ENCODE measurements around the gene CISD1.
"Not testable (repeated sequence)": the region's sequence is repeated elsewhere in the genome, so short reads cannot be mapped to it uniquely, and the experiment has no call there.

Gene CISD1

DNA sequence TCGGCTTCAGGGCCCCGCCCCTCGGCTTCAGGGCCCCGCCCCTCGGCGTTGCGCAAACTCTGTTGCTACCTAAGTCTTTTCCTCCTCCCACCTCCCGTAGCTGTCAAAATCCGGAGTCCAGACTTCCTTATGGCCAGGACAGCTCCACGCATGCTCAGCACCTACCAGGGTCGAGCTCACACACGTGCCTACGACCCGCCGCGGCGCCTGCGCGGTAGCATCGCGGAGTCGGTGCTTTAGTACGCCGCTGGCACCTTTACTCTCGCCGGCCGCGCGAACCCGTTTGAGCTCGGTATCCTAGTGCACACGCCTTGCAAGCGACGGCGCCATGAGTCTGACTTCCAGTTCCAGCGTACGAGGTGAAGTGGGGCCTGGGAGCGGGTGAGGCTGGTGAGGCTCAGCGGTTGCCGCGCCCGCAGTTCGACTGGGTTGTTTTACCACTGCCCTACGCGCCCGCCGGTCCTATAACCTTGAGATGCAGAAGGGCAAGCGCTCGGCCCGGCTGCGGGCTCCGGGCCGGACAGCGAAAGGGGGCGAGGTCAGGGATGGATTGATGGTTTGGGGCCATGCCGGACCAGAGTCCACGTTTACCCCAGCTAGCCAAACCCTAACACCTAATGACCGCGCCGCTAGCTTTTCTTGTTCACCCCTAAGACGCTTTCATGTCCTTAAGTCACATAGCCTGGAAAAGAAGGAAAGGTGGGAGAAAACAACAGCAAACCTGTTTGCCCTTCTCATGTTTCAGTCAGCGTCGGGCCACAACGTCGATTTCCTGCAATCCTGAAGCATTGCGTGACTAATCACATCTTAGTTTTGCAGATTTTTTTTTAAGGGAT is at the start of gene CISD1:
Gene CISD1 (plus strand): TSS at position 217 of the 836 bp plus-strand sequence. CDS start 112 bp downstream, at position 329.
- DNase-seq (ENCODE audit: low read depth, low spot score): peak; percentile 99

DNA sequence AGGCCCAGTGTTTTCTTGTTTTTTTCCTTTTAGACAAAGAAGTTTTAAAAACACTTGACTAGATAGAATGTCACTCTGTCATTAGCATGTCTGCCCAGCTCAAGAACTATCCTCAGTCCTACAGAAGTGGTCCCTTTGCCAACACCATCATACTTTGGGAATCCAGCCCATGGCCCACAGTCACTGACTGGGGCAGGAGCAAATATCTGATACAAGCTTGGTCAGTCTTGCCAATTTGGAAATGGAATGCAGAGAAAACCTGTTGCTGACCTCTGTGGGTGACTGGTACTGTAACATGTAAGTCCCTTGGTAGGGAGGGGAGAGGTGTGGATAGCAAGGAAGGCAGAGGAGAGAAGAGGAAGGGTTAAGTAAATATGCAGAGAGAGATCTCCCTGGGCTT is 49.1 kb upstream of the CISD1 start:
- no peak for DNase-seq (ENCODE audit: low read depth, low spot score)

DNA sequence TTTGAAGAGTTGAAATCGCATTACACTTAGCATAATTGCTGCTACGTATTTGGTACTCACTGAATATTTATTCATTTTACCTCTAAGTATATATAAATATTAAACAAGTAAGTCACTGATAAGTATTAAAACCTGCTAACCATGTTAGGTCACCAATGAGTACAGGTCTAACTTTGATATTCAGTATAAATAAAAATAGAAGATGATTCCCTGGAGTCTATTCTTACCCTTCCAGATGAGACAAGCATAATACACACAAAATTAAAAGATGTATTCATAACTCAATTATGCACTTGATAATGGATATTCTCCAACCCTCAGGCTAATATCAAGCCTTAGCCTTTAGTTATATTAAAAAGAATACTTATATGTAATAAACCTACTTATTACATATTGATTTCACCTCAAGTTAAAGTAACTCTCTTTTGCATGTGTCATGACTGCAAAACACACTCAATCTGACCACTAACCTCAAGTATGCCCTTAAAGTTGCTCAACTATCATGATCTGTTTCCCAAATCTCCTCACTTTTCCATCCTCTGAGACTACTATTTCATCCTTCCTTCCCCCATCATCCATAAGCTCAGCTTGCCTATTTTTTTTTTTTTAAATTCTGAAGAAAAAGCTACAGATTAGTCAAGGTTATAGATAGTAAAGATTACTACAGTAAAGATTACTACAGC is 48.1 kb upstream of the CISD1 start:
- DNase-seq (ENCODE audit: low read depth, low spot score): no peak

DNA sequence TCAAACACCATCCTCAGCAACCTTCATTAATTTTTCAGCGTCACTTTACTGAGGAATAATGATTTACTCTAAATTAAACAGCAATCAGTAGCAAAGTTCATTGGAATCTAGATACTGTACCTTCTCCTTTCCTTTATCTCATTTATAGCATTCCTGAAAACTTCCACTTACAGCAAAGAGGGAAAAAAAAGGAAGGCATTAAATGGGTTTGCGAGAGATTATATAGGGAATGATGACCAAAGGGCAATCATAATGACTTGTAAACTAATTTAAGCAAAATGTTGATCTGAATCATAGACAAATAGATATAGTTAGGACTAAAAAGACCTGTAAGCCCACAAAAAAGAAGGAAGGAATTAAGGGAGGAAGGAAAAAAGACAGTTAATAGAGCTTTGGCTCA is 43.3 kb upstream of the CISD1 start:
- no peak for DNase-seq (ENCODE audit: low read depth, low spot score)

DNA sequence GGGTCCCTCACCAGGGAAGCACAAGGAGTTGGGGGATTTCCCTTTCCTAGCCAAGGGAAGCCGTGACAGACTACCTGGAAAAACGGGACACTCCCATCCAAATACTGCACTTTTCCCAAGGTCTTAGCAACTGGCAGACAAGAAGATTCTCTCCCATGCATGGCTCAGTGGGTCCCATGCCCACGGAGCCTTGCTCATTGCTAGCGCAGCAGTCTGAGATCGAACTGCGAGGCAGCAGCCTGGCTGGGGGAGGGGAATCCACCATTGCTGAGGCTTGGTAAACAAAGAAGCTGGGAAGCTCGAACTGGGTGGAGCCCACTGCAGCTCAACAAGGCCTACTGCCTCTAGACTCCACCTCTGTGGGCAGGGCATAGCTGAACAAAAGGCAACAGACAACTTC is 39.1 kb upstream of the CISD1 start:
- peak; percentile 17 for DNase-seq (ENCODE audit: low read depth, low spot score)

DNA sequence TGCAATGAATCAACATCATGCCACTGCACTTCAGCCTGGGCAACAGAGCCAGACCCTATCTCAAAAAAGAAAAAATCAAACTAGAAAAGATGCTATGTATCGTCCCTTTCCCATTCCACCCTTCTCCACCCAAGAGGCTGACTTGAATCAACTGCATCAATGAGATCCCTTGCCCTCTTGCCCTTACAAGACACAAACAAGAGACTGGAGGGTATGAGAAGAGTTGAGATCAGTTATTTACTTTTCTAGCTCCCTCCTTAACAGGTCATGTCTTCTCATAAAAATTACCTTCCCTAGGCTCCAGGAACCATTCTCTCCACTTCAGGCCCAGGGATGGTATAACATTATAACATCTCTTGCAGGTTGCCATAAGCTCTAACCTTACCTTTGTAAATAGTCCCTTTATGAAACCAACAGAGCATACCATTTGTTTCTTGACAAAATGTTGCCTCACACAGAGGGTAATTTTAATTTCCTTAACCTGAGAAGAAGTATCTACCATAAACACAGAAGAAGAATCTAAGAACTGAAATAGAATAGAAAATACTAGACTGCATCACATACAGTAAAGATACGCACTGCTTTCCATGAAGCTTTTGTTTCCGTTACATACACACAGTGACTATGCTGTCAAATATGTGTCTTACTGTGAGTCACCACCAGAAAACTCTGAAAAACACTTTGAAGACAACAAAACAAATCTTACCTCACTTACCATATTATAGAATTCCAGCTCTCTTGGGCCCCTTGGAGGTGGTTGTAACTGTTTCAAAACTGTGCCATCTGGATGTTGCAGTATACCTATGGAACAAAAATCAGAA is 31.7 kb upstream of the CISD1 start:
- DNase-seq (ENCODE audit: low read depth, low spot score): no peak

DNA sequence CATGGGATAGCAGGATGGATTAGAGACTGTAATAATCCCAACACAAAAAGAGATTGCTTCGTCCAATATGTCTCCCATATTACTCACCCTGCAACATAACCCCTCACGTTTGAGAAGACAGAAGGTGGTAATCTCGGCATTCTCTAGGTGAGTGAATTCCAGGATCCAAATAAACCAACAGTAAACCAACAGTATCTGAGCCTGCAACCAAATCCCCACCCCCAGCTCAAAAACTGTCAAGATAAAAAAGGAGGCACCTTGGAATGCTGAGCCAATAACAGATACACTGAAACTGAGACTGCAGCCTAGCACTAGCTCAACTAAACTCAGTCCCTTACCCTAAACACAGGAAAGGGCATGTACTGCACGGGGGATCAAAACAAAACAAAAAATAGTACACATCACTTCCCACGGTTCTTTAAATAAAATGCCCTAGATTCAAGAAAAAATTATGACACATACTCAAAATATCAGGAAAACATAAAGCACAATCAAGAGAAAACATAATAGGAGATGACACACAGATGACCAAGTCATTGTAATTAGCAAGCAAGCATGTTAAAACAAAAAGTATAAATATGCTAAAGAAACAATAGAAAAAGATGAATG is 29.3 kb upstream of the CISD1 start:
- no peak for DNase-seq (ENCODE audit: low read depth, low spot score)

DNA sequence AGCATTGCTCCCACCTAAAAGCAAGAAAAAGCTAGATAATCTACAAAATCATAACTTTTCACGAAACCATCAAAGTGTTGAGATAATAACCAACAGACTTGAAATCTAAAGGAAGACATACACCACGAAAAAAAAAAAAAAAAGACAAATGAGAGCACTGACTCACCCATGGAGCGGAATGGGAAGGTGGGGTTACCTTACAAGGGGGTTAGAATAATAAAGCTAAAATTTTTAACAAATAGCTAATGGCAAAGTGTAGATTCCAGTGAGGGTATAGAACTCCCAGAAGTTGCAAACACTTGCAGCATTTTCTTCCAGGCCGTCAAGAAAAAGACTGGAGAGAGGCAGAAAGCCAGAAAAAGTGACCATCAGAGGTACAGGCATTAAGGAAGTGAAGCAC is 28.4 kb upstream of the CISD1 start:
- no peak for DNase-seq (ENCODE audit: low read depth, low spot score)

DNA sequence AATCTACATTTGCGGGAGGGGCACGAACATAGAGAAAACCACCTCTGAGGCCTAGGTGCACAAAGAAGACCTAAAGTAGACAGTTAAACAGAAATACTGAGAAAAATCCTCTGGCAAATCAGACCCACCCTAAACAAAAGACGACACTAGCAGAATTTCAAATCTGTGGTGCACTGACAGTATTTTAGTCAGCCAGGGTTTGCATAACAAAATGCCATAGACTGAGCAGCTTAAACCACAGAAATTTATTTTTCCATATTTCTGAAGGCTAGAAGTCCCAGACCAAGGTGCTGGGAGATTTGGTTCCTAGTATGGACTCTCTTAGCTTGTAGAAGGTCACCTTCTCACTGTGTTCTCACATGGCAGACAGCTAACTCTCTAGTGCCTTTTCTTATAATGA is 27.6 kb upstream of the CISD1 start:
- no peak for DNase-seq (ENCODE audit: low read depth, low spot score)

DNA sequence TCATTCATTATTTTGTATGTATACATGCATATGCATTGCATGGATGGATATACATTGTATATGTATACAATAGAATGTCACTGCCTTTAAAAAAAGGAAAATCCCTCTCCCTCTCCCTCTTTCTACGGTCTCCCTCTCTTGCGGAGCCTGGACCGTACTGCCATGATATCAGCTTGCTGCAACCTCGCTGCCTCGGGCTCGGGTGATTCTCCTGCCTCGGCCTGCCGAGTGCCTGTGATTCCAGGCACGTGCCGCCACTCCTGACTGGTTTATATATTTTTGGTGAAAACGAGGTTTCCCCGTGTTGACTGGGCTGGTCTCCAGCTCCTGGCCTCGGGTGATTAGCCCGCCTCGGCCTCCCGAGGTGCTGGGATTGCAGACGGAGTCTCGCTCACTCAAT is 25.7 kb upstream of the CISD1 start:
- no peak for DNase-seq (ENCODE audit: low read depth, low spot score)

DNA sequence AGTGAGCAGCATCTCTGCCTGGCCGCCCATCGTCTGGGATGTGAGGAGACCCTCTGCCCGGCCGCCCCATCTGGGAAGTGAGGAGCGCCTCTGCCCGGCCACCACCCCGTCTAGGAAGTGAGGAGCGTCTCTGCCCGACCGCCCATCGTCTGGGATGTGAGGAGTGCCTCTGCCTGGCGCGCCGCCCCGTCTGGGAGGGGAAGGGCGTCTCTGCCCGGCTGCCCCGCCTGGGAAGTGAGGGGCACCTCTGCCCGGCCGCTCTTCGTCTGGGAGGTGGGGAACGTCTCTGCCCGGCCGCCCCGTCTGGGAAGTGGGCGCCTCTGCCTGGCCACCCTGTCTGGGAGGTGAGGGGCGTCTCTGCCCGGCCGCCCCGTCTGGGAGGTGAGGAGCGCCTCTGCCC is 25.2 kb upstream of the CISD1 start:
- DNase-seq (ENCODE audit: low read depth, low spot score): not testable (repeated sequence)

DNA sequence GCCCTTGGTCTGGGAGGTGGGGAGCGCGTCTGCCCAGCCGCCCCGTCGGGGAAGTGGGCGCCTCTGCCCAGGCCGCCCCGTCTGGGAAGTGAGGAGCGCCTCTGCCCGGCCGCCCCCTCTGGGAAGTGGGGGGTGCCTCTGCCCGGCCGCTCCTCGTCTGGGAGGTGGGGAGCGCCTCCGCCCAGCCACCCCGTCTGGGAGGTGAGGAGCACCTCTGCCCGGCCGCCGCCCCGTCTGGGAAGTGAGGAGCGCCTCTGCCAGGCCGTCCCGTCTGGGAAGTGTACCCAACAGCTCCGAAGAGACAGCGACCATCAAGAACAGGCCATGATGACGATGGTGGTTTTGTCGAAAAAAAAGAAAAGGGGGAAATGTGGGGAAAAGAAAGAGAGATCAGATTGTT is 24.7 kb upstream of the CISD1 start:
- DNase-seq (ENCODE audit: low read depth, low spot score): not testable (repeated sequence)

DNA sequence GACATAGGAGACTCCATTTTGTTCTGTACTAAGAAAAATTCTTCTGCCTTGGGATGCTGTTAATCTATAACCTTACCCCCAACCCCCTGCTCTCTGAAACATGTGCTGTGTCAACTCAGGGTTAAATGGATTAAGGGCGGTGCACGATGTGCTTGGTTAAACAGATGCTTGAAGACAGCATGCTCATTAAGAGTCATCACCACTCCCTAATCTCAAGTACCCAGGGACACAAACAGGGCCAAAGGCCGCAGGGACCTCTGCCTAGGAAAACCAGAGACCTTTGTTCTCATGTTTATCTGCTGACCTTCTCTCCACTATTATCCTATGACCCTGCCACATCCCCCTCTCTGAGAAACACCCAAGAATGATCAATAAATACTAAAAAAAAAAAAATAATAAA is 24.3 kb upstream of the CISD1 start:
- DNase-seq (ENCODE audit: low read depth, low spot score): not testable (repeated sequence)

DNA sequence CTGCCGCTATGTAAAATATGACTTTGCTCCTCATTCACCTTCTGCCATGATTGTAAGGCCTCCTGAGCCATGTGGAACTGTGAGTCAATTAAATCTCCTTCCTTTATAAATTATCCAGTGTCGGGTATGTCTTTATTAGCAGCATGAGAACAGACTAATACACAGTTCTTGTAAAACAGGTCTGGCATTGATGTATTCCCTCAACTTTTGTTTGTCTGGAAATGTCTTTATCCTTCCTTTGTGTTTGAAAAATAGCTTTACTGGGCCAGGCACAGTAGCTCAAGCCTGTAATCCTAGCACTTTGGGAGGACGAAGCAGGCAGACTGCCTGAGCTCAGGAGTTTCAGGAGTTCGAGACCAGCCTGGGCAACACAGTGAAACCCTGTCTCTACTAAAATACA is 15.8 kb upstream of the CISD1 start:
- no peak for DNase-seq (ENCODE audit: low read depth, low spot score)

DNA sequence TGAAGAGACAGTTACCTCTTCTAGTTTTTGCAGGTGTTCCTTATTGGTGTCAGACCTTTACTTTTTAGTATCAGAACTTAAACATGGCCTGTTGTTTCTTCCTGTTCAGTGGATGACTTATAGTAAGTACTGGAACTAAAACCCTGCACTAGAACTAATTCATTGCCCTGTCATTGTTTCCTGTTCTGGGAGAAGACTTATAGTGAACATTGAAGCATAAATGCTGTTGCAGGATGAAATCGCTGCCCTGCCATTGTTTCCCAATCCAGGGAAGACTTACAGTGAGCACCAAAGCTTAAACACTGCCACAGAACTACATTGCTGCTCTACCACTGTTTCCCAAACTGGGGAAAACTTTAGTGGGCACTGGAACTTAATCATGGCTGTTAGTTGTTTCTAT is 14.3 kb upstream of the CISD1 start:
- no peak for DNase-seq (ENCODE audit: low read depth, low spot score)

DNA sequence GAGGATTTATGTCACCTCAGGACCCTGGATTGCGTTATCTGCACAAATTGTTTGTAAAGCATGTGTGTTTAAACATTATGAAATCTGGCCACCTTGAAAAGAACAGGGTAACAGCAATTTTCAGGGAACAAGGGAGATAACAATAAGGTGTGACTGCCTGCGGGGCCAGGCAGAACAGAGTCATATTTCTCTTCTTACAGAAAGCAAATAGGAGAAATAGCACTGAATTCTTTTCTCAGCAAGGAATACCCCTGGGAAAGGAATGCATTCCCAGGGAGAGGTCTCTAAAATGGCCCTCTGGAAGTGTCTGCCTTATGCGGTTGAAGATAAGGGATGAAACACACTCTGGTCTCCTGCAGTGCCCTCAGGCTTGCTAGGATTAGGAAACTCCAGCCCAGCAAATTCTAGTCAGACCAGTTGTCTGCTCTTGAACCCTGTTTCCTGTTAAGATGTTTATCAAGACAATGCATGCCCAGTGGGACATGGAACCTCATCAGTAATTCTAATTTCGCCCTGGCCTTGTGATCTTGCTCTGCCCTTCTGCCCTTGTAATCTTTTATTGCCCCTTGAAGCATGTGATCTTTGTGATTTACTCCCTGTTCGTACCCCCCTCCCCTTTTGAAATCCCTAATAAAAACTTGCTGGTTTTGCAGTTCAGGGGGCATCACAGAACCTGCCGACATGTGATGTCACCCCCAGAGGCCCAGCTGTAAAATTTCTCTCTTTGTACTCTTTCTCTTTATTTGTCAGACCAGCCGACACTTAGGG is 12.8 kb upstream of the CISD1 start:
- not testable (repeated sequence) for DNase-seq (ENCODE audit: low read depth, low spot score)

DNA sequence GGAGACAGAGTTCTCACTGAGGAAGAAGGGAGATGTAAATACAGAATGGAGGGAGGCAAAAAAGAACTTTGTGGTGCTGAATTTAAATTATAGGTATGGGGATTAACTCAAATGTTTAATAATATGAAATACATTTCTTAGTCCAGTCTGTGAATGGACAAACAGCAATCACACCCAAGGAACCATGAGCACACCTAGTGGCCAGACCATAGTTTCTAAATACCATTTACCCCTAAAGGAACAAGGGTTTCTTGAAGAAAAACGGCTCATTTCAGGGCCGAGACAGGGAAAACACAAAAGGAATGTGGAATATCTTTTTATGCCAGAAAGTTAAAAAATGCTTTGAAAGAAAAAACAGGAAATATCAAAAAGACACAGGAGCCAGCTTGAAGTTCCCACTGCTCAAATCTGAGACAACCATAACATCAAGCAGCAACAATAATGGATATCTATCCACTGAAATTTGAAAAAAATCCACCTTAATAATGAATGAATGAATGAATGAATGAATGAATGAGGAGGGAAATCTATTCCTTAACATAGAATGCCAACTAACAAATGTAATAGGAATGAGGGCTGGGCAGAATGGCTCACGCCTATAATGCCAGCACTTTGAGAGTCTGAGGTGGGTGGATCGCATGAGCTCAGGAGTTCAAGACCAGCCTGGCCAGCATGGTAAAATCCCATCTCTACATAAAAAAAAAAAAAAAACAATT is 9.8 kb upstream of the CISD1 start:
- DNase-seq (ENCODE audit: low read depth, low spot score): no peak

DNA sequence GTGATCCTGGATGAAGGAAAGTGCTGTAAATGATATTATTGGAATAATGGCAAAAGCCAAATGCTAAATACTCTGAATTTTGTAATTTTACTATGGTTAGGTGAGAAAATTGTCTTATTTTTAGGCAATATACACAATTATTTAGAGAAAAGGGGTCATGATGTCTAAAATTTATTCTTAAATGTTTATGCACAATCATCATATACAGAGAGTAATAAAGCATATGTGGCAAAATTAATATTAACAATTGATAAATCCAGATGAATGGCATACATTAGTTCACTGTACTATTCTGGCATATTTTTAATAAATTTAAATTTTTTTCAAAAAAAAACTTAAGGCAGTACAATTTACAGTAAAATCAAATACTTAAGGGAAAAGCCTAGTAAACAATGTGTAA is 8.6 kb upstream of the CISD1 start:
- DNase-seq (ENCODE audit: low read depth, low spot score): no peak

DNA sequence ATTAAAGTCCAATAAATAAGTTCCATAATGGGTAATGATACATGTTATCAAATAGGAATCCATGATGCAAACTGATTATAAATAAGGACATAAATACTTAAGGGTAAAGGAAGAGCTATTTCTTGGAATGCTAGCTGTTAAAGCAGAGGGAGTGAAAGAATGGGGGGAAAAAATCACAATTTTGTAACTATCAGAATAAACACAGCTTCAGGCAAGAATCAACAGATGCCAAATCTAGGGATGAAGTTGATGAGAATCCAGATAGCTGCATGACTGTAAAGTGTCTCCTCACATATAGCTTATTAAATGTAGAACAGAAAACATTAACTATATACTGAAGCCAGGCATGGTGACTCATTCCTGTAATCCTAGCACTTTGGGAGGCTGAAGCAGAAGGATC is 6.2 kb upstream of the CISD1 start:
- DNase-seq (ENCODE audit: low read depth, low spot score): no peak

DNA sequence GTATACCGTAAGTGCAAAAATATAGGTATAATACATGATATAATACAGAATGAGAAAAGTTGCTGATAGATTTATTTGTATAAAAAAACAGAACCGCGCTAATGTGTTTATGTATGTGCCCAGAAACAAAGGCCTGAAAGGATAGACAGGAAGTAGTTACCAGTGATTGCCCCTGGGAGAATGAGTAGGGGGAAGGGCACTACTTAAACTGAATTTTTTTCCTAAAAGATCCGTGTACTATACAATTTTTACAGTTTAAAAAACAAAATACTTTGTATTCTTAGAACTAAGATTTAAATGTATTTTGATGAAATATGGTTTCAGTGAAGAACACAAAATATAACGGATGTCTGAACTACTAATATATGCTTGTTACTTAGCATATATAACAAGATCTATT is 4.2 kb upstream of the CISD1 start:
- DNase-seq (ENCODE audit: low read depth, low spot score): no peak

DNA sequence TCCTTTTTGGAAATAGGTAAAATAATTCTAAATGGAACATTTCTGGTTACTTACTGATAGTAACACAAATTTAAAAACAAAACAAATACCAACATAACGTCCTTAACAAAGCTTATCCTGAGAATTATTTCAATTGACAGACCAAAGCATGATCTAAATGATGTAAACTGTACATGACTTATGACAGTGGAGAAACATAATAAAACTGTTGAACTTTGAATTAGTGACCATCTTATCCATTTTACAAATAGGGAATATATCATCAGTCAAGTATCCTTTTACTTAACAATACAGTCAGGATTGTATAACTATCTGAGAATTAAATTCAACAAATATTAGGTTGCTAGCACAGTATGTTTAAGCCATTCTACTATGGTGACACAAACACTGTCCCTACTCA is 3.7 kb upstream of the CISD1 start:
- DNase-seq (ENCODE audit: low read depth, low spot score): no peak
